ENCODE results near the gene RELCH. TPM values are rescaled to one million over a fixed set of nuclear protein-coding genes. Genes with fewer than 3 reads are reported as not detected.

Gene RELCH
- total RNA-seq, 2 donors from 2014 or later: 11.1 to 16.7 TPM

DNA sequence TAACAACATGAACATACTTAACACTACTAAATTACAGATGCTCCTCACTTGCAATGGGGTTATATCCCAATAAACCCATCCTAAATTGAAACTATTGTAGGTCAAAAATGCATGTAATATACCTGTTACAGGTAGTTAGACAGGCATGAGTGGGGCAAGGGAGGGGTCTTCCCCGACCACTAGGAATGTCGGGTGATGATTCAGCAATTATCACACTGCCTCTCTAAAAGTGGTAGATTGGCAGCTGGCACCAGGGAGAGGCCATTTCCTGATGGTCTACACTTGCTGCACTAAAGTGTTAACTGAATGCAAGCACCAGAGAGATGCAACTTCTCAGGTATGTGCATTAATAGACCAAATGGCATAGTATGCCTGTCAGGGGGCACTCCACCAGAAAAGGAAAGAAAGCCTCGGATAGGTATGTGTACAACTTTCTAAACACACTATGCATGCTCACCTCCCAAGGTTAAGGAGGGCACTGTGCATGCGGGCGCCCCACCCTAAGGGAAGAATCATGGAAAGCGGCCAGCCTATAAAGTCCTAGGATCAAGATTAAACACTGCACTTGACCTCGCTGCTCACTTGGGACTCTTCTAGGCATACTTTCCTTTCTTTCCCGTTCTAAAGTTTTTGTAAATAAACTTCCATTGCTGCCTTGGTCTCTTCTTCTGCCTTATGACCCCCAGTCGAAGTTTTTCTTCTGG, 35.8 kb upstream of the RELCH start:
- Histone ChIP-seq H3K27ac (no peak overlapping the region), H3K4me3 (no peak overlapping the region), H3K9me3 (no peaks in the 10 kb centered on the region), H3K4me1 (no peaks in the 10 kb centered on the region), H3K27me3 (no peaks in the 10 kb centered on the region), H3K36me3 (no peaks in the 10 kb centered on the region)
- TF ChIP-seq CTCF (IDR thresholded peaks at IDR 0.05): no peak
- DNase-seq (ENCODE audit: low spot score): no peak

- H3K4me1 ChIP-seq: no peaks in the 10 kb centered on the region
- no peak overlapping the region for H3K4me3 ChIP-seq
- H3K27me3 ChIP-seq: no peaks in the 10 kb centered on the region
- peaks cover 5% of the 10 kb centered on the region for H3K36me3 ChIP-seq
- H3K9me3 ChIP-seq: no peaks in the 10 kb centered on the region
- DNase-seq (ENCODE audit: low spot score): no peak
- H3K27ac ChIP-seq: no peak overlapping the region
- no peak for TF ChIP-seq CTCF (IDR thresholded peaks at IDR 0.05)
Measured at GRCh38 chr18:62152844-62153243, 34.2 kb upstream of the RELCH start.

- TF ChIP-seq CTCF (IDR thresholded peaks at IDR 0.05): no peak
Measured at GRCh38 chr18:62157843-62158242, 29.2 kb upstream of the RELCH start.

DNA sequence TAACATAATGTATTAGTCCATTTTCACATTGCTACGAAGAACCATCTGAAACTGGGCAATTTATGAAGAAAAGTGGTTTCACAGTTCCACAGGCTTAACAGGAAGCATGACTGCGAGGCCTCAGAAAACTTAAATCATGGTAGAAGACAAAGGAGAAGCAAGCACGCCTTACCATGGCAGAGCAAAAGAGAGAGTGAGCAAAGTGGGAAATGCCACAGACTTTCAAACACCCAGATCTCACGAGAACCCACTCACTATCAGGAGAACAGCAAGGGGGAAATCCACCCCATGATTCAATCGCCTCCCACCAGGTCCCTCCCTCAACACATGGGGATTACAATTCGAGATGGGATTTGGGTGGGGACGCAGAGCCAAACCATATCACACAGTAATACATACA, 22.7 kb upstream of the RELCH start:
- no peak for TF ChIP-seq CTCF (IDR thresholded peaks at IDR 0.05)
- no peak for DNase-seq (ENCODE audit: low spot score)
- H3K27me3 ChIP-seq: no peaks in the 10 kb centered on the region

More at GRCh38 chr18:62157843-62158242, 29.2 kb upstream of the RELCH start:
- peaks cover 5% of the 10 kb centered on the region for H3K36me3 ChIP-seq
- DNase-seq (ENCODE audit: low spot score): no peak
- H3K27ac ChIP-seq: no peak overlapping the region
- H3K4me3 ChIP-seq: no peak overlapping the region
- no peaks in the 10 kb centered on the region for H3K27me3 ChIP-seq
- no peaks in the 10 kb centered on the region for H3K9me3 ChIP-seq
- no peaks in the 10 kb centered on the region for H3K4me1 ChIP-seq

DNA sequence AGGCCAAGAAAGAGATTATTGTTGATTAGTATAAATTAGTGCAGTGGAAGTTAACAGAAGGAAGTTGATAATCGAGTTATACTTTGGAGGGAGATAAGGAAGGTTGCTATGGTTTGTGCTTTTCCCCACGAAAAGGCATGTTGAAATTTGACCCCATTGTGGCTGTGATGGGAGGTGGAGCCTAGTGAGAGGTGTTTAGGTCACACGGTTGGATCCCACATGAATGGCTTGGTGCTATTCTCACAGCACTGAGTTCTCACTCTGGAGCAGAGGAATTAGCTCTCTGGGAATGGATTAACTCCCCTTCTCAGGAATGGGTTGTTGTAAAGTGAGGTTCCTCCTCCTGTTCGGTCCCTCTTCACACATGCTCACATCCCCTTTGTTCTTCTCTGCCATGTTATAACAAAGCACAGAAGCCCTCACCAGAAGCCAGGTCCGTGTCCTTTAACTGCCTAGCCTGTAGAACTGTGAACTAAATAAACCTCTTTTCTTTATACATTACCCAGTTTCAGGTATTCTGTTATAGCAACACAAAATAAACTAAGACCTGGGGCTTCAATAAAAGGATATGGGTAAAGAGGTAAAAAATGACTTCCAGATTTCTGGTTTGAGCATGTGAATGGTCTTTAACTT, 22.1 kb upstream of the RELCH start:
- Histone ChIP-seq H3K27me3 (no peaks in the 10 kb centered on the region), H3K27ac (no peak overlapping the region), H3K4me1 (no peaks in the 10 kb centered on the region), H3K9me3 (no peaks in the 10 kb centered on the region), H3K4me3 (no peak overlapping the region), H3K36me3 (no peaks in the 10 kb centered on the region)
- no peak for TF ChIP-seq CTCF (IDR thresholded peaks at IDR 0.05)
- no peak for DNase-seq (ENCODE audit: low spot score)

More for the DNA sequence above, 22.7 kb upstream of the RELCH start:
- Histone ChIP-seq H3K4me1 (no peaks in the 10 kb centered on the region), H3K9me3 (no peaks in the 10 kb centered on the region), H3K27ac (no peak overlapping the region), H3K4me3 (no peak overlapping the region), H3K36me3 (no peaks in the 10 kb centered on the region)

All from right atrium auricular region (tissue), 2 donors.